NCI-H526 treated with DMSO at 0.1 percent for 48 hours (cell line): ENCODE measurements around the gene CENPS.
"Not testable (repeated sequence)": the region's sequence is repeated elsewhere in the genome, so short reads cannot be mapped to it uniquely, and the experiment has no call there.

Experiments used
- DNase-seq: peaks from one replicate; lab custom pipeline; 2025; lab: John Stamatoyannopoulos, UW

CENPS gene

GRCh38 chr1:10430216-10431069 is at the start of gene CENPS:
Gene CENPS, plus strand, starts transcription at chr1:10430433. Its CDS starts 85 bp downstream, at chr1:10430518.
- peak; percentile 56 for DNase-seq

DNA sequence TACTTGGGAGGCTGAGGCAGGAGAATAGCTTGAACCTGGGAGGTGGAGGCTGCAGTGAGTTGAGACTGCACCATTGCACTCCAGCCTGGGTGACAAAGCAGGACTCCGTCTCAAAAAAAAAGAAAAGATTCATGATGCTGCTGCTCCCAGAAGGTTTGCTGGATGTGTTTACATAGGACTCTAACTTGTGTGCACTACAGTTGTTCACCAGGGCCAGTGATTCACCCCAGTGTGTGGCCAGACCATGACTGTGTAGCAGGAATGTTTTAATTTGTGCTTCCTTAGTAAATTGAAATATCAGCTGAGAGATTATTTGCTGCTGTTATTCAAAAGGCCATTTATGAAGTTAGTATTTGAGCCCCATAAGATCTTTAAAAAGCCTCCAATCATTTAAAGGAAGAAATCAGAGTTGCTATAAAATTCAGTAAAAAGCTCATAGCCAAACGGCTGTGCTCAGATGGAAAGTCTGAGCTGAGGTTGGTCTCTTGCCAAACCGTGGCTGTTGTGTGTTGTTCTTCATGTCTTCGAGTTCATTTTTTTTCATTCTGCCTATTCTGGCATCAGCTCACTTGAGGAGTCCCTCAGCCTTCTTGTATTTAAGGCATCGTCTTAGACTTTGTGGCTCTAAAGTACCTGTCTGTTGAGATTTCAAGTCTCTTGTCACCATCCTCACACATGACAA is 49.5 kb upstream of the CENPS start:
- no peak for DNase-seq

DNA sequence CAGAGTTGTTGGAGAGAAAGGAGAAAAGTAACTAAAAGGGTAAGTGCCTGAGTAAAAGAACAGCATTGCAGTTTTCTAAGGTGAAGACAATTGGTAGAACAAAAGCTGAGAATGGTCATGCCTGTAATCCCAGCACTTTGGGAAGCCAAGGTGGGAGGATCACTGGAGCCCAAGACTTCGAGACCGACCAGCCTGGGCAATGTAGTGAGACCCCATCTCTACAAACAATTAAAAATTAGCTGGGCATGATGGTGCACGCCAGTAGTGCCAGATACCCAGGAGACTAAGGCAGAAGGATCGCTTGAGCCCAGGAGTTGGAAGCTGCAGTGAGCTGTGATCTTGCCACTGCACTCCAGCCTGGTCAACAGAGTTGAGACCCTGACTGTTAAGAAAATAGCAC is 46.6 kb upstream of the CENPS start:
- DNase-seq = no peak

GRCh38 chr1:10384219-10384618 is 46.0 kb upstream of the CENPS start:
- no peak for DNase-seq

GRCh38 chr1:10386761-10387676 is 43.2 kb upstream of the CENPS start:
- DNase-seq = no peak

- DNase-seq = no peak
Observed at GRCh38 chr1:10387677-10388386, 42.4 kb upstream of the CENPS start.

DNA sequence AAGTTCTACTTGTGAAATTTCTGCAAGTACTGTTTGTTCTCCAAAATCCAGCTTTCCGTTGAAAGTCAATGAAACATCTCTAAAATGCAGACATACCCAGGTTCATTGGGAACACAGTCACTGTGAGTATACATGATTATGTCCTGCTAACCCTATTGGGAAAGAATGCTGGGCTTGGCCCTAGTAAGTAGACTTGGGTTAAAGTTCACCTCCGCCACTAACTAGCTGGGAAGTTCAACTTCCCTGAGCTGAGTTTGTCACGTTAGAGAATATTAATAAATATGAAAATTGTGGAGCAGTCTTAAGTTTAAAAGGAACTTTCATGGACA is 41.9 kb upstream of the CENPS start:
- DNase-seq = no peak

DNA sequence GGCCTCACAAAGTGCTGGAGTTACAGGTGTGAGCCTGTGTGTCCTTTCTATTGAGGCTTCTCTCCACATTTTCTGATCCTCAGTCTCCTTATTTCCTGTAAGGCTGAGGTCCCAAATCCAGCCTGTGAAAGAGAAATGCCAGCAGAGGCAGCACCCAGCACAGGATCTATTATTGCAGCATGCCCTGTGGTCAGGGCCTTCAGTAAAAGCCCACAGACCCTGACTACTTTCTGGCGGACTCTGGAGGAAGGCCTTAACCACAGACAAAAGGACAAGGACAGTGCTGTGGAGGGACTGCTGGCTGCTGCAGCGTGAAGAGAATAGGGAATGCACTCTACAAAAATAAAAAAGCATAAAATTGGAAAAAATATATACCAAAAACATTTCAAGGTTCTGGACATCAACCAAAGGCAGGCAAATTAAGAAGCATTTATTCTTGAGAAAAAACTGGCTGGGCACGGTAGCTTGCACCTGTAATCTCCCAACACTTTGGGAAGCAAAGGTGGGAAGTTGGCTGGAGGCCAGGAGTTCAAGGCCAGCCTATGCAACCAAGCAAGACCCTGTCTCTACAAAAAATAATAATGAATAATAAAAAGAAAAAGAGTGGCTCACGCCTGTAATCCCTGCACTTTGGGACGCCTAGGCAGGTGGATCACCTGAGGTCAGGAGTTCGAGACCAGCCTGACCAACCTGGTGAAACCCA is 40.8 kb upstream of the CENPS start:
- no peak for DNase-seq

- no peak for DNase-seq
Observed at GRCh38 chr1:10396870-10397269, 33.4 kb upstream of the CENPS start.

DNA sequence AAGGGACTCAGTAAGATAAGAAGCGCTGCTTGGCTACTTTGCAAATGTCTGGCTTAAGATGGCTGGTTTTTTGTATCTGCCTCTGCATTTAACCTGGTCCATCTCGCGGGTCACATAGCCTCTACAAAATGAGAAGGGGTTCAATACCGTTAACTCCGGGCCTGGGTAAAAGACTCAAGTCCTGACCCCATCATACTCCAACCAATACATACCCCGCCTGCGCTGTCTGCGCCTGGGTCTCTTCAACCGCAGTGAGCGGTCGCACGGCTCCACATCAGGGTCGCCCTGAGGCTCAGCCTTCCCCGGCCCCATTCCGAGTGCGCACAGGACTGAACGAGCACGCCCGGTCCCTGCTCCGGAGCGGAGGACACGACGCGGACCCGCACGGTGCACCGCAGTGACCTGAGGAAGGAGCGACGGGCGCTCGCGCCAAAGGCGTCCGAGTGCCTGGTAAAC is 31.9 kb upstream of the CENPS start:
- peak; percentile 47 for DNase-seq

DNA sequence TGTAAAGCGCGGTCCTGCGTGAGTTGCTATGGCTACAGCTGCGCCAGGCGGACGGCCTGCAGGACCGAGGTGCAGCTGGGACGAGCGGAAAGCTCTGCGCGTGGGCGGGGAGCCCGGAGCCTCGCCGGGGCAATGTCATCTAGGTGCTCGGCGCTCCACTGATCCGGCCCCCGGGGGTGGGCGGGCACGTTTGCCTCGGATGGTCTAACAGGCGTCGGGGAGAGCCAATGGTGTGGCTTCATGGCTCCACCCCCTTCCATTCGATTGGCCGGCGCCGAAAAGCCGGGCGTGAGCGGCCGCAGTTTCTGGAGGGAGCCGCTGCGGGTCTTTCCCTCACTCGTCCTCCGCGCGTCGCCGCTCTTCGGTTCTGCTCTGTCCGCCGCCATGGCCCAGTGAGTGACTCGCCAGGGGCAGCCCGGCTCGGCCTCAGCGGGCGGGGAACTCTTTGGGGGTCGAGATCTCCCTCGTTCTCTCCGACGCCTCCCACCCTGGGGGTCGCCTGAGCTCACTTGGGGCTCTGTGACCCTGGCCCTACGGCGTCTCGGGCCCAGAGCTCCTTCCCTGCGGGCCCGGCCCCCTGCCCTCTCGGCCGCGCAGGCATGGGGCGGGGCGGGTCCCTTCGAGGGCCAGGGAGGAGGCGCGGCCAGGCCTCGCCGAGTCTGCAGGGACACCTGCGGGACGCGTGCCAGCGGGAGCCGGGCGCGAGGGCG is 31.3 kb upstream of the CENPS start, which contains the start of gene PGD:
Gene PGD, plus strand, starts transcription at position 331 of the 710 bp plus-strand sequence. Its CDS starts 54 bp downstream, at position 385.
- DNase-seq = peak; percentile 92

DNA sequence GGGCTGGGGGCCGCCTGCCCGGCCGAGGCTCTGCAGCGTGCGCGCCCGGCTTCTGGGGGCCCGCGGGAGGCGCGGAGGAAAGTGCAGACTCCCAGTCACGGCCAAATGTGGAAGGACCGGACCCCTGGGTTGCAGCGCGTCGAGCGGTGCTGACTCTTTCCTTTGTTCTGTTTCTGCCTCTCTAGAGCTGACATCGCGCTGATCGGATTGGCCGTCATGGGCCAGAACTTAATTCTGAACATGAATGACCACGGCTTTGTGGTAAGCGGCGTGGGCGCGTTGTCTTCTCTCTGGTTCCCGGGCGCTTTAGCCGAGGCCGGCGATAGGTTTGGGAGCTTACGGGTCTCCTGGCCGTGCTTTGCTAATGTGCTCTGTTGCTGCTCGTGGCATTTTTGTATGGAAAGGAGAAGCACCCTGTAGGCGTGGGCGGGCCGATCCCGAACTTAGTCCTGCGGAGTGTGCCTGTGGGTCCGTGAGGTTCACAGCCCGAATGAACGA is 30.7 kb upstream of the CENPS start:
- DNase-seq = no peak

GRCh38 chr1:10400013-10400412 is 30.2 kb upstream of the CENPS start:
- DNase-seq = no peak

DNA sequence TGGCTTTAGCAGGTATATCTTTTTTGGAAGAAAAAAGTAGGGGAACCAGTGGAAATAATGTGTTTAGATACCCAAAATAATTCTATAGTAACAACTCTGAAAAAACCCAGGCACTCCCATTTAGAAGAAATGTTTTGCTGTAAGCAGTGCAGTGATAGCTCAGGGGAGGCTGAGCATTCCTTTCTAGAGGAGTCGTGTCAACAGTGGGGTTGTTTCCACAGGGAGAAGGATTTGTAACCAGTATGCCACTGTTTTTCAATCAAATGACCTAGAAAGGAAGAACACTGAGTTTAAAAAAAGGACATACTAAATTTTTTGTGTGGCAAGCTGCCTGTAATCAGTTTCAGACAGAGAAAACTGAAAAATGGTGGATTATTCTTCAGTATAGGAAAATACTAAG is 29.0 kb upstream of the CENPS start:
- no peak for DNase-seq

GRCh38 chr1:10402729-10403274 is 27.4 kb upstream of the CENPS start:
- no peak for DNase-seq

DNA sequence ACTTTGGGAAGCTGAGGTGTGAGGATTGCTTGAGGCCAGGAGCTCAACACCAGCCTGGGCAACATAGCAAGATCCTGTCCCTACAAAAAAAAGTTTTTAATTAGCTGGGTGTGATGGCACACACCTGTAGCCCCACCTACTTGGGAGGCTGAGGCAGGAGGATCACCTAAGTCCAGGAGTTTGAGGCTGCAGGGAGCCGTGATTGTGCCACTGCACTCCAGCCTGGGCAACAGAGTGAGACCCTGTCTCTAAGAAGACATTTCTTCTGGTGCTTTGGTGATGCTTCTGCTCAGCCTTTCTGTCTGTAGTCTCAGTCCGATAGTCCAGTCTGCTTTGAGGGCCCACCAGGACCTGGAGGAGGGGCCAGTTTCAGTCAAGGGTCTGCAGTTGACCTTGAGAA is 23.0 kb upstream of the CENPS start:
- no peak for DNase-seq

- no peak for DNase-seq
Observed at GRCh38 chr1:10415211-10415930, 14.9 kb upstream of the CENPS start.

- not testable (repeated sequence) for DNase-seq
Observed at GRCh38 chr1:10415967-10416366, 14.3 kb upstream of the CENPS start.

- not testable (repeated sequence) for DNase-seq
Observed at GRCh38 chr1:10418741-10419140, 11.5 kb upstream of the CENPS start.
